ENCODE measurements around the gene LTBP2. TPM values are rescaled to one million over a fixed set of nuclear protein-coding genes. Genes with fewer than 3 reads are reported as not detected.

LTBP2 gene
- total and polyA plus RNA-seq, 2 of the 13 experiments (the other 11 are each of a cell fraction or from before 2014, with no cell fraction given) = 0.20 to 0.41 TPM

- Histone ChIP-seq H3K4me1 (ENCODE audit: insufficient read depth, low read length) (no peaks in the 10 kb centered on the region), H3K27ac (ENCODE audit: extremely low read length, insufficient read depth, low read length) (no peak overlapping the region), H3K79me2 (ENCODE audit: insufficient read depth, low read length) (no peaks in the 10 kb centered on the region), H2AFZ (ENCODE audit: low read length) (no peak overlapping the region), H3K9ac (ENCODE audit: insufficient read depth, low read depth, low read length) (no peak overlapping the region), H4K20me1 (ENCODE audit: insufficient read depth, low read length) (no peaks in the 10 kb centered on the region), H3K9me3 (ENCODE audit: low read length) (no peaks in the 10 kb centered on the region), H3K36me3 (replicated peaks in 1 of 2; ENCODE audit: control insufficient read depth in 1 of 2, insufficient read depth in 2 of 2, low read length in 2 of 2) (no peaks in the 10 kb centered on the region), H3K4me3 (replicated peaks in 1 of 3; ENCODE audit: insufficient read depth in 1 of 3, low read depth in 2 of 3, low read length in 3 of 3) (no peak overlapping the region), H3K27me3 (ENCODE audit: control insufficient read depth in 1 of 2, insufficient read depth in 2 of 2, low read length in 2 of 2) (peaks cover 0 to 18% of the 10 kb centered on the region in 2 experiments; a peak in 2 of 5 replicates), H3K4me2 (ENCODE audit: low read depth, low read length) (no peak overlapping the region)
- ChIA-PET POLR2A (interaction anchor here (1.0 kb wide), 1 partner anchor 8 kb away, joined by 3 read pairs; the partner anchor contains the start of genes ISCA2 and NPC2), CTCF (ENCODE audit: low intra/inter-chr PET ratio, low total read pairs) (interaction anchor here (2.7 kb wide), 1 partner anchor 111 kb away, joined by 7 read pairs; the partner anchor contains the start of gene LTBP2)
- 66% methylated on average over 5 of the region's 5 CpGs for WGBS (ENCODE audit: low lambda C conversion rate)
- intact Hi-C loops (cut with micrococcal nuclease; ENCODE audit: unreplicated experiment) = loop anchor here (5.0 kb wide), 2 partner anchors 111 to 301 kb away; partner anchors contain the start of gene LTBP2
- no peak for ATAC-seq
- in situ Hi-C loops (cut with HindIII; ENCODE audit: extremely low pct_ligation_motif_present, low pct_unique_long_range_greater_than_20kb) = no loop called here
- BruUV-seq (replicated peaks) = no TSS peak
- DNase-seq (ENCODE audit: low spot score) = no peak
- no peak for FAIRE-seq
- TF ChIP-seq NCOA5 (CRISPR knock-in tag; IDR thresholded peaks at IDR 0.05) = no peak
- peak; percentile 2; the same call in 1 of the 2 replicates for TF ChIP-seq KDM2A (CRISPR knock-in tag; IDR thresholded peaks at IDR 0.05; ENCODE audit: borderline replicate concordance, low read depth)
Observed at GRCh38 chr14:74501691-74502090, 110.3 kb downstream of the LTBP2 start.

- 74% methylated on average over 16 of the region's 16 CpGs for WGBS (ENCODE audit: low lambda C conversion rate)
- intact Hi-C loops (cut with micrococcal nuclease; ENCODE audit: unreplicated experiment) (loop anchor here (5.0 kb wide), 2 partner anchors 111 to 301 kb away; partner anchors contain the start of gene LTBP2), in situ Hi-C loops (cut with HindIII; ENCODE audit: extremely low pct_ligation_motif_present, low pct_unique_long_range_greater_than_20kb) (no loop called here)
- TF ChIP-seq ZNF18 (CRISPR knock-in tag; IDR thresholded peaks at IDR 0.05; ENCODE audit: insufficient replicate concordance) (no peak), NR1H2 (CRISPR knock-in tag; IDR thresholded peaks at IDR 0.05; ENCODE audit: borderline replicate concordance, low read depth) (no peak), SIN3A (IDR thresholded peaks at IDR 0.05; ENCODE audit: borderline replicate concordance, low read depth, low read length) (no peak), CTCF (CRISPR knock-in tag; IDR thresholded peaks at IDR 0.05) (peak; percentile 72), ZNF713 (CRISPR knock-in tag; IDR thresholded peaks at IDR 0.05) (no peak), ATF7 (IDR thresholded peaks at IDR 0.05) (no peak), ATF7 (CRISPR knock-in tag; IDR thresholded peaks at IDR 0.05) (no peak), POGZ (CRISPR knock-in tag; IDR thresholded peaks at IDR 0.05) (no peak), ZXDC (CRISPR knock-in tag; IDR thresholded peaks at IDR 0.05) (no peak), MXD4 (CRISPR knock-in tag; IDR thresholded peaks at IDR 0.05) (no peak)
Observed at GRCh38 chr14:74501135-74501614, 110.9 kb downstream of the LTBP2 start.

More at GRCh38 chr14:74501135-74501614, 110.9 kb downstream of the LTBP2 start:
- H3K4me2 ChIP-seq (ENCODE audit: low read depth, low read length) = no peak overlapping the region
- DNase-seq (ENCODE audit: low spot score) (peak; percentile 52), ATAC-seq (peak; percentile 82), FAIRE-seq (peak; percentile 32)
- BruUV-seq (replicated peaks) = no TSS peak
- H3K27ac ChIP-seq (ENCODE audit: extremely low read length, insufficient read depth, low read length) = no peak overlapping the region
- no peaks in the 10 kb centered on the region for H4K20me1 ChIP-seq (ENCODE audit: insufficient read depth, low read length)
- POLR2A ChIA-PET = no interaction called here
- peaks cover 0 to 16% of the 10 kb centered on the region in 2 experiments; a peak in 2 of 5 replicates for H3K27me3 ChIP-seq (ENCODE audit: control insufficient read depth in 1 of 2, insufficient read depth in 2 of 2, low read length in 2 of 2)
- CTCF ChIA-PET (ENCODE audit: low intra/inter-chr PET ratio, low total read pairs) = interaction anchor here (2.7 kb wide), 1 partner anchor 111 kb away, joined by 7 read pairs; the partner anchor contains the start of gene LTBP2
- H2AFZ ChIP-seq (ENCODE audit: low read length) = no peak overlapping the region
- no peaks in the 10 kb centered on the region for H3K79me2 ChIP-seq (ENCODE audit: insufficient read depth, low read length)
- H3K4me3 ChIP-seq (replicated peaks in 1 of 3; ENCODE audit: insufficient read depth in 1 of 3, low read depth in 2 of 3, low read length in 3 of 3) = no peak overlapping the region
- no peaks in the 10 kb centered on the region for H3K9me3 ChIP-seq (ENCODE audit: low read length)
- H3K4me1 ChIP-seq (ENCODE audit: insufficient read depth, low read length) = no peaks in the 10 kb centered on the region
- no peaks in the 10 kb centered on the region for H3K36me3 ChIP-seq (replicated peaks in 1 of 2; ENCODE audit: control insufficient read depth in 1 of 2, insufficient read depth in 2 of 2, low read length in 2 of 2)
- H3K9ac ChIP-seq (ENCODE audit: insufficient read depth, low read depth, low read length) = no peak overlapping the region

Data from HepG2 (cell line).